ENCODE measurements around the gene SSNA1. TPM values are rescaled to one million over a fixed set of nuclear protein-coding genes. Genes with fewer than 3 reads are reported as not detected.
A peak's percentile ranks its signal among the peaks of the same experiment; 100 is the strongest.

The SSNA1 gene
- total RNA-seq, 1 donor from 2014 or later: 71.9 TPM

- H3K9me3 Mint-ChIP-seq: no peaks in the 10 kb centered on the region
- no peak overlapping the region for H3K27ac Mint-ChIP-seq
- intact Hi-C loops (cut with micrococcal nuclease): loop anchor here (5.0 to 10.0 kb wide), 2 partner anchors 42 to 324 kb away; partner anchors contain the start of genes AJM1 and PHPT1
- peak overlapping the region; percentile 66 for H3K4me3 Mint-ChIP-seq
- H3K27me3 Mint-ChIP-seq: peaks cover 16% of the 10 kb centered on the region
- no peaks in the 10 kb centered on the region for H3K36me3 Mint-ChIP-seq (ENCODE audit: low read depth)
- TF ChIP-seq CTCF (IDR thresholded peaks at IDR 0.05): no peak
- CTCF ChIA-PET: no interaction called here
- POLR2A ChIA-PET: interaction anchor here (0.8 to 1.2 kb wide), 2 partner anchors 40 to 42 kb away, joined by 3 to 4 read pairs; no protein-coding TSS in a partner anchor
- no peak for DNase-seq
- peaks cover 8% of the 10 kb centered on the region for H3K4me1 Mint-ChIP-seq
- ATAC-seq (ENCODE audit: low read depth): peak; percentile 26
Measured at GRCh38 chr9:137168904-137169856, 19.3 kb upstream of the SSNA1 start.

GRCh38 chr9:137169896-137170358 lies 18.5 kb upstream of the SSNA1 start, which contains the start of gene LRRC26:
Gene LRRC26, minus strand, starts transcription at chr9:137170051. Its CDS starts 108 bp downstream, at chr9:137169943.
- H3K27me3 Mint-ChIP-seq: peaks cover 16% of the 10 kb centered on the region
- H3K4me3 Mint-ChIP-seq: peak within 1 kb of the TSS; percentile 66
- ChIA-PET CTCF (no interaction called here), POLR2A (interaction anchor here (0.8 to 1.2 kb wide), 2 partner anchors 41 to 42 kb away, joined by 3 to 4 read pairs; no protein-coding TSS in a partner anchor)
- TF ChIP-seq CTCF (IDR thresholded peaks at IDR 0.05): no peak
- intact Hi-C loops (cut with micrococcal nuclease): loop anchor here (5.0 to 10.0 kb wide), 2 partner anchors 43 to 325 kb away; partner anchors contain the start of genes AJM1 and PHPT1
- DNase-seq (no peak), ATAC-seq (ENCODE audit: low read depth) (no peak)
- peaks cover 8% of the 10 kb centered on the region for H3K4me1 Mint-ChIP-seq
- no peaks in the 10 kb centered on the region for H3K36me3 Mint-ChIP-seq (ENCODE audit: low read depth)
- H3K9me3 Mint-ChIP-seq: no peaks in the 10 kb centered on the region
- H3K27ac Mint-ChIP-seq: no peak within 1 kb of the TSS

- Mint-ChIP-seq H3K9me3 (no peaks in the 10 kb centered on the region), H3K36me3 (ENCODE audit: low read depth) (no peaks in the 10 kb centered on the region), H3K4me3 (no peak overlapping the region), H3K27me3 (peaks cover 11% of the 10 kb centered on the region), H3K4me1 (peaks cover 8% of the 10 kb centered on the region), H3K27ac (no peak overlapping the region)
- POLR2A ChIA-PET: interaction anchor here (0.8 kb wide), 1 partner anchor 70 kb away, joined by 3 read pairs; the partner anchor contains the start of gene TUBB4B
- DNase-seq (no peak), ATAC-seq (ENCODE audit: low read depth) (no peak)
- CTCF ChIA-PET: no interaction called here
- no peak for TF ChIP-seq CTCF (IDR thresholded peaks at IDR 0.05)
- intact Hi-C loops (cut with micrococcal nuclease): no loop called here
Measured at GRCh38 chr9:137170486-137171148, 17.9 kb upstream of the SSNA1 start.

GRCh38 chr9:137171149-137171900 lies 17.2 kb upstream of the SSNA1 start:
- CTCF ChIA-PET: no interaction called here

More at GRCh38 chr9:137171149-137171900, 17.2 kb upstream of the SSNA1 start:
- ATAC-seq (ENCODE audit: low read depth) (no peak), DNase-seq (no peak)
- Mint-ChIP-seq H3K27me3 (peaks cover 11% of the 10 kb centered on the region), H3K4me3 (no peak overlapping the region), H3K4me1 (peaks cover 8% of the 10 kb centered on the region), H3K36me3 (ENCODE audit: low read depth) (no peaks in the 10 kb centered on the region), H3K9me3 (no peaks in the 10 kb centered on the region), H3K27ac (no peak overlapping the region)
- POLR2A ChIA-PET: interaction anchor here (0.6 to 0.8 kb wide), 3 partner anchors 47 to 70 kb away, joined by 3 to 7 read pairs (median 3); partner anchors contain the start of gene TUBB4B
- TF ChIP-seq CTCF (IDR thresholded peaks at IDR 0.05): no peak
- intact Hi-C loops (cut with micrococcal nuclease): no loop called here

All from activated B cell treated with CpG ODN at 0.5 μM for 24 hours (primary cell).